HK-2 (cell line): ENCODE data around the gene BEND6.

Source experiments
- DNase-seq: peaks from one replicate; pipeline ENCODE4 v3.0.0-alpha.2; 2018; ENCODE audit not compliant: unreplicated experiment

Gene BEND6, protein sequence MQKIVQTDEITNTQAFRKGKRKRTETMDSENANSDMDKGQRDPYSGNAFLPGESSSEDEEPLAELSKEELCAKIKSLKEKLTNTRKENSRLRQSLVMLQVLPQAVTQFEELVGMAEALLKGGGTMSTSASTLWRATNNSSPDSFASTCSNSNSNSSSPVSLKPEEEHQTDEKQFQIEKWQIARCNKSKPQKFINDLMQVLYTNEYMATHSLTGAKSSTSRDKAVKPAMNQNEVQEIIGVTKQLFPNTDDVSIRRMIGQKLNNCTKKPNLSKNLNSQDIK

DNA sequence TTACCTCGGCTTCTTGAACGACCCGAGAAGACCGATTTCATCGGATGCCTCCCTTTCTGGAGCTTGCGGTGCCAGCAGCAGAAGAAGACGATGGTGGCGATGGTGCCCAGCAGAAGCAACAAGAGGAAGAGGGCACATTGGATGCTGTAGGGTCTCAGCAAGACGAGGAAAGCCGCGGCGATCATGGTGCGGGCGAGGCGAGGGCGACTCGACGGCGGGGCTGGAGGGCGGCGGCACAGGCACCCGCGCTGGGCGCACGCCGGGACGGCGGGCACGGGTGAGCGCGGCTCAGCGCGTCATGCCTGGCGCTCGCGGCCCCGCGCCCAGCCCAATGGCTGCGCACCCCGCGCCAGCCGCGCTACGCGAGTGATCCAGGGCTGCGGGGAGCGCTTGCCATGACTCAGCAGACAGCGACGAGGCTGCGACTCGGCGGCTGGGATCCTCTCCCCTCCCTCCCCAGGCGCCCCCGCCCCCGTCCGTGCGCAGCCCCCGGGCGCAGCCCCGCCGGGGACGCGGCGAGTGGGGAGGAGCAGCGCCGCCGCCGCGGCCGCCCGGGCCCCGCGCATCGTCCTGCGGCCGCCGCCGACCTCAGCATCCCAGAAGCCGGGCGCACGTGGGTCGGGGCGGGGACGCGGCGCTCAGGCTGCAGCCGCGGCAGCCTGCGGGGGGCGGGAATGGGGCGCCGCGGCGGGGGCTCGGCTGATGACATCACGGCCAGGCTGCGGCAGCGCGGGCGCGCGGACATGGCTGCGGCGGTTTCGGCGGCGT is at the start of gene BEND6:
Gene BEND6 (plus strand): TSS at position 705 of the 768 bp plus-strand sequence. CDS start 26,704 bp downstream, outside the sequence.
- DNase-seq: peak; percentile 78

DNA sequence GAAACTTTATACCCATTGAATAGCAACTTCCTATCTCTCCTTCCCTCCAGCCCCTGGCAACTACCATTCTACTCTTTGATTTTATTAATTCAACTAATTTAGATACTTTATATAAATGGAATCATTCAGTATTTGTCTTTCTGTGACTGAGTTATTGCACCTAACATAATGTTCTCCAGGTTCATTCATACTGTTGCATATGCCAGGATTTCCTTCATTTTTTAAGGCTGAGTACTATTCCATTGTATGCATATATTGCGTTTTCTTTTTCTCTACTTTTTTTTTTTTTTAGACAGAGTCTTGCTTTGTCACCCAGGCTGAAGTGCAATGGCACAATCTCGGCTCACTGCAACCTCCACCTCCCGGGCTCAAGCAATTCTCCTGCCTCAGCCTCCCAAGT is 49.5 kb upstream of the BEND6 start:
- no peak for DNase-seq

DNA sequence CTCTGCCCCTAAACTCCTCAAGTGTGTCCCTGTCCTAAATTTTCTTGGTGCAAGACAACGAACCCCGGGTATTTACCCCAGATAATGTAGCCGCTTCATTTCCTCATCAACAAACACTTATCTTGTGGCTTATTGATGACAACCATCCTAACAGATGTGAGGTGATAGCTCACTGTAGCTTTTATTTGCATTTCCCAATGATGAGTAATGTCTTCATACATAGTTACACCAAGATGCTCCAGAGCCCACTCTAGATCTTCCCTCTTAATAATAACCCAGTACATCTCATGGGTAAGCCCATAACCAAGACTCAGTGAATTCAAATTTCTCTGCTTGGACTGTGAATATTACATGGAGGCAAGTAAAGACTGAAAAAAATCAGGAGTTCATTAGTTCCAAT is 48.2 kb upstream of the BEND6 start:
- DNase-seq: no peak

DNA sequence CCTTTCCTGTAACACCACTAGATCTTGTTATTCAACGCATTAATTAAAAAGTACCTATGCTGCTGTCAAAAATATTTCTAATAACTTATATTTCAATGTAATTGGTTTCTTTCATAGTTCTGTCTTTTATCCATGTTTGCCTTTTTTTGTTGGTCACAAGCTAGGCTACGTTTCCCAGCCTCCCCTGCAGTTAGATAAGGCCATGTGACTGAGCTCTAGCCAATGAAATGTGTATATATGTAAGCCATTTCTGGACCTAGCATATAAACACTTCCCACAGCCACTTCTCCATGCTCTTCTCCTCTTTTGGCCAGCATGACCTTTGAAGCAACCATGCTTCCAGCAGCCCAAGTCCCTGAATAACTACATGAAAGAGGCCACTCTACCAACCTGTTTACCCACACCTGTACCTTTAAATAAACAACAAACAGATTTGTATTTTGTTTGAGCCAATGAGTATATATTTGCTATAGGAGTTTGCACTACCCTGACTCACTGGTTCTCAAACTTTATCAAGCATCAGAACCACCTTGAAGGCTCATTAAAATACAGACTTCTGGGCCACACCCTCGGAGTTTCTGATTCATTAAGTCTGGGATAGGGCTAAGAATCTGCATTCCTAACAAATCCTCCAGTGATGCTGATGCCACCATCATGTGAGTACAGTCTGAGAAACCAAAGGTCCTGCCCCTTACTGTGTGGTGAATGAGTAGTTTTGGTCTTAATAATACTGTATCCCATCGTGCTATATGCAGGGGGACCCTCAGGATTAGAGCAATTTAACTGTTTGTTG is 45.6 kb upstream of the BEND6 start:
- DNase-seq: no peak

DNA sequence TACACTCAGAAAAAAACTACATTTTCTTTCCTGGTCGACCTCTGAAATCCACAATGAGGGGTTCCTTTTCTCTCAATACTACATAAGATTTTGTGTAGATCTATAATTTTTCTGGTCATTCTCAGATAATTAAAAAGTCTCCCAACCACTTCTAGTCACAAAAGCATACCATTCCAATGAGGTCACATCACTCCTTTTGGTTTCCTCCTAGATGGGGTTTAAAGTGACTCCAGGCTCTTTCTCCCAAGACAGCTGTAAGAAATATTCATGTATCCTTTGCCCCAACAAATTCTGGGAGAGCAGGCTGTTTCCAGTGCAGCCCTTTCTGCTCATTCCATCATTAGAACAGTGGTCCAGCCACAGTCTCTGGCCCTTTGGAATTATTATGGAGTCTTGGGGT is 43.1 kb upstream of the BEND6 start:
- no peak for DNase-seq

DNA sequence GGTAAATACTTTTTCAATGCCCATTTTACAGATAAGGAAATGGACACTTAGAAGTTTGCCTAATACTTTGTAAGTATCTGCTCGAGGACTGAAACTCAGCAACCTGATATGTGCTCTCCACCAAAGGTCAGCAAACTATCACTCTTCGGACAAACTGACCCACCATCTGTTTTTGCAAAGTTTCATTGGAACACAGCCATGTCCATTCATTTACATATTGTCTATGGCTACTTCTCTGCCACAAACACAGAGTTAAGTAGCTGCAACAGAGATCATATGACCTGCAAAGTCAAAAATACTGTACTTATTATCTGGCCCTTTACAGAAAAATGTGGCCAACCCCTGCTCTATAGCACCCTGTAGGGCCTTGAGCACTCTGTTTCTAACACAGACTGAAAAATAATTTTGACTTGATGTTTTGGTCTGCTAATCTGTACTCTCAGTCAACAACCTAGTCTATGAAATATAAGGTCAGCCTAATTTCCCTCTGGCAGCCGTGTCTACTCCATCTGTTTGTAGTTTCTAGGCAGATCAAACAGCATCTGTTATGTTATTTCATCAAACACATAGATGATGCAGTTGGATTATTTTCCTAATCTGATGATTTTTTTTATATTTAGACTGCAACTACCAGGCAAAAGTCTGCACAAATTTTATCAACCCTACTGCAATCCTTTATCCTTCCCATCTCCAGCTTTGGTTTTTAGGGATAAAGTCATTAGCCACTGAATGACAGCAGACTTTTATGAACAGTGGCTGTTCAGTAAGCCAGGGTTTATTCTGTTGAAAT is 41.4 kb upstream of the BEND6 start:
- no peak for DNase-seq

DNA sequence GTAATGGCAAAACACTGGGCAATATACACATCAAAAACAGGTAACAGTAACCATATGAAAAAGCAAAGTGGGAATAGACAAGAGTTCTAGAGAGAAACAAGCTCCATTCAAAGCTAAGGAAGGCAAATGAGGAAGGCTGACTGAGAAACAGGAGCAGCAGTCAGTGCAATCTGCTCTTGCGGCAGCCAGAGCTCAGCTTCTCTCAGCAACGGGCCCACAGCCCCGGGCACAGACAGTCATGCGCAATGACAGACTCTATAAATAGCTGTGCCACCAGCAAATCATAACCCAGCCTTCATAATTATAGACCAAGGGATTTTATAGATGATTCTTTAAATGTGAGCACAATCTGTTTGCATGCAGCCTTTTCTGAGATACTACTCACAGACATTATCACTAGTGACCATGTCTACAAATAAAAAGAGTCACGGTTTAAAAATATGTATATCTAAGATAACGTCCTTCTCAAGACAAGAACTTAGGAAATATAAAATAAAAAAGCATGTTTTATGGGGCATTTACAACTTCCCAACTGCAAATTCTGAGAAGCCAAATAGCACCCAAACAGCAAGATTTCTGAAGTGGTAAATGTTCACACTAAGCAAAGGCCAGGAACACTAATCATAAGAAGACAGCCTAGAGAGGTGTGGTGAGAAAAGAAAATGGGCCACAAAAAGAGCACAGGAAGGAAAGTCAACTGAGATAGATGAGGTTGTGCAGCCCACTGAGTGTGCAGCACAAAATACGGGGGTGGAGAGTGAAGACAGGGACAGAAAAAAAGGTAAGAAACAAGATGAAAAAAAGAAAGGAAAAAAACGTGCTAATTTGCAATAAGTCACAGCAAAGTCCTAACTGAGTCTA is 39.9 kb upstream of the BEND6 start:
- DNase-seq: no peak

DNA sequence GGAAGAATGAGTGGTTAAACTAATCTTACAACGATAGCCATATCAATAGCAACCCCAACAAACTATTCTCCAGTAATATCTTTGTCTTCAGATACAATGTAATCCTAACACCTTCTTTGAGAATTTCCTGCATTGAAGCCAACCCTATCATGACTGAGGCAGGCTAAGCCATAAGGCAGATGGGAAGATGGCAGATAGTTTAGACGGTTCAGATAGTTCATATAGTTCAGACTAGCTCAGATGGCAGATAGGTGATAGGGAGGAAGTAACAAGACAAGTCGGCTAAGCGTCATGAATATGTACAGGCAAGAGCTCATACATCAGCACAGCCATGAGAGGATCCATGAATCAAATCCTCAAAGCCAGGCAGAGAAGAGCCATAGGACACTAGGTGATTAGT is 39.1 kb upstream of the BEND6 start:
- DNase-seq: no peak

DNA sequence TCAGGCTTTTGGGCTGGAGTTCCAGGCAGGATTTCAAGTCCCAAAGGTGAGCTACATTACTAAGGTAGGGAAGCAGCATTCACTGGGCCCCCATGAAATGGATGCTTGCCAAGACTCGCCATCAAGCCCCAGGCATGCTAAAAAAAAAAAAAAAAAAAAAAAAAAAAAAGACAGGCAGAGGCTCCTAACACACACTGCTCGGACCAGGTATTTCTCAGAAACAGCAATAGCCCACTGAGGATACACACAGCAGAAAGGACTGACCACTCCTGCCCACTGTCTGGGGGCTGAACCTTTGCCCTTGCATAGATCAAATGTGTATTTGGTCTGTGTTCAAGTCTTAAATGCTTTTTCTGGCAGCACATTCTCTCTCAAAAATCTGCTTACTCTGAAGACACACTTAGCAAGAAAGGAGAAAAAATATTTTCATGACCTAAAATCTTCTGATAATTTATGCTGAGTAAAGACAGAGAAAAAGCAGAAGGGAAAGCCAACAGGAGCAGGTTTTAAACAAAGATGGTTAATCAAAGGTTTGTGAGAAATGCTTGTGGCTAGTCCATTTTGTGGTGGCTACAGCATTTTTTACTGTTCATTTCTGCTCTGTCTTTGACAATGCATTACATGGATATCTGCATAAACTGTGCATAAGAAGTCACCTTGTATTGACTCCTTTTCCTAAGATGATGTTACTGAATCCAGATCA is 37.9 kb upstream of the BEND6 start:
- no peak for DNase-seq

DNA sequence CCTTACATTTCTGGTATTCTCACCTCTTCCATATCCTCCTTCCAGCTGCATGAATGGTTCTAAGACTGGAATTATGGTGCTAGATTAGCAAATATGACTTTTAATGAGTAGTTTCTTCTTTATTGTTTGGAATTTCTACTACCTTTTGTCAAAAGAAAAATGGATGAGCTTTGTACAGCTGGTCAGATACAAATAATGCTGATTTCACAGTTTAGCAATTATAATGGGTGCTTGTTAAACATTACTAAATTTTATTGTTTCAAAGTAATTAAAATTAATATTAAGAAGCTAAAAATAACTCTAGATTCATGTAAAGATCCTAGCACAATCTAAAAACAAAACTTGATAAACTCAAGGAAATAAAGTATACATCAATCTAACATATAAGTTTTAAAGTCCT is 32.3 kb upstream of the BEND6 start:
- DNase-seq: no peak

DNA sequence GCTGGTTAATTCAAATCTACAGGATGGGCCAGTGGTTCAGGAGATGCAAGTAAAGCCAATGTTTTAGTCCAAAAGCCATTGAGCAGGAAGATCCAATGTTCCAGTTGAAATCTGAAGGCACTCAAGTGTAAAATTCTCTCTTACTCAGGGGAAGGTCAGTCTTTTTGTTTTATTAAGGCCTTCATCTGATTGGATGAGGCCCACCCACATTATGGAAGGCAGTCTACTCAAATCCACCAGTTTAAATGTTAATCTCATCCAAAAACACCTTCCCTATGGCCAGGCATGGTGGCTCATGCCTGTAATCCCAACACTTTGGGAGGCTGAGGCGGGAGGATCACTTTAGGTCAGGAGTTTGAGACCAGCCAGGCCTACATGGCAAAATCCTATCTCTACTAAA is 31.3 kb upstream of the BEND6 start:
- DNase-seq: no peak

DNA sequence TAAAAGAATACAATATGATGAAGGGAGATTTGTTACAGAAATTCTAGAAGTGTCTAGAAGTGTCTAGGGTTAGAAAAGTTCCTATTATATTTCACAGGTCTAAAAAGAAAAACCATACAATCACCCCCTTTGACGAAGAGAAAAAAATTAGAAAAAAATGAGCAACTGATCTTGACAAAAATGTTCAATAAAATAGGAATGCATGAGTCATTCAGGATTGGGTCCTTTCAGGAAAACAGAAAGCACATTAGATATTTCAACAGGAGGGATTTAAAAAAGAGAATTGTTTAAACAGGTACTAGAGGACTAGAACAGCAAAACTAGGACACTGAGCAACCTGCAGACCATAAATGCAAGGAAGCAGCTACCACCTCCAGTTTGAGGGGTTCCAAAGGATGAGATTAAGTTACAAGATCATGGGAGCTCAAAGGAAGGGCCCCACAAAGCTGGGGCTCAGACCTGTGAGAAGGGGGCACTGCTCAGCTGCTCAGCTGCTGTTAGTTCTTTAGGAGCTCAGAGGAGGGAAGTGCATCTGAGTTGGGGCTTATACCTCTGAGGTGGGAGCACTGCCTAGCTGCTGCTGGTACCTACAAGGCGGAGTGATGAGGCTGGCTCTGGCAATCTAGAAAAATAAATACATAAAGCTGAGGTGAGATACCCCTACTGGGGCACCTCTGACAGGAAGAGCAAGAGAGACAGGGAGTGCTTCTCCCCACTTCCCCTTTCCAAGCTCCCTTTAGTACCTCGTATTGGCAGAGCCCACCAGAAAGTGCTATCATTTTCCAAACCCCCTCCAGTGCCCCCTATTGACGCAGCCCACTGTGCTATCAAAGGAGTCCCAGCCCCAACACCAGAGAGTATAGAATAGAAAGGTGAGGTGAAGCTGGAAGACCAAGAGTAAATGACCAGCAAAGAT is 27.1 kb upstream of the BEND6 start:
- no peak for DNase-seq

DNA sequence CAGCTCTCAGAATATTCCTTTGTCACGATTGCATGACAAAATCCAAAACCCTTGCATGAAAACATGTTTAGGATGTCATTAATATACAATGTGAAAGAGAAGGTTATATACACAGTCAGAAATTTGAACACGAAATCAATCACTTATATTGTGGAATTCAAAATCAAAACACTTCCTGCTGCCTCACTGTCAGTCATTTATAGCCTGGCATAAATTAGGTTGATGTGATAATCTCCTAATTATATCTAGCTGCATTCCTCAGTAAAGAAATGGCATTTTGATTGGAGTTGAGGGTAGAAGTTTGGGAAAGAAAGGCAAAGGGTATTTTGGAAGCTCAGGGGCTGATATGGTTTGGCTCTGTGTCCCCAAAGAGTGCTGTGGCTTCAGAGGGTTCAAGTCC is 24.1 kb upstream of the BEND6 start:
- no peak for DNase-seq

DNA sequence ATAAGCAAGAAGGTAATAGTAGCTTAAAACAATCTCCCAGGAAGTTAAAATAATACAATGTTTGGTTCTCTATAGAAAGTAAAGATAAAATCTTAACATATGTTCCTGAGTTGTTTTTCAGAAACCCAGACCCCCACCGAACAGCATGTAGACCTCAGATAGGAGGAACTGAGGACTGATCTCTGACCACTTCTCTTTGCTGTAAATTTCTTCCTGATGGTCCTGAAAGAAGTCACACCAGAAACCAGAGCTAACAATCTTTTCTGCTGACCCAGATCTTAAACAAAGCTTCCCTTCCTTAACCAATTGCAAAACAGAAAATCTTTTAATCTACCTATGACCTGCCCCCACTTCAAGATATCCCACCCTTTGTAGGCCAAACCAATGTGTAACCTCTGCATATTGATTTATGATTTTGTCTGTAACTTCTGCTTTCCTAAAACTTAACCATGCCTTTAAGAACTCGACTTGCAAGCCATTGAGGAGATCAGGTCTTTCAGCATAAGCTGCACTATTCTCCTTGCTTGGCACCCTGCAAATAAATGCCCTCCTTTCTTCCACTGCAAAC is 21.9 kb upstream of the BEND6 start:
- no peak for DNase-seq

DNA sequence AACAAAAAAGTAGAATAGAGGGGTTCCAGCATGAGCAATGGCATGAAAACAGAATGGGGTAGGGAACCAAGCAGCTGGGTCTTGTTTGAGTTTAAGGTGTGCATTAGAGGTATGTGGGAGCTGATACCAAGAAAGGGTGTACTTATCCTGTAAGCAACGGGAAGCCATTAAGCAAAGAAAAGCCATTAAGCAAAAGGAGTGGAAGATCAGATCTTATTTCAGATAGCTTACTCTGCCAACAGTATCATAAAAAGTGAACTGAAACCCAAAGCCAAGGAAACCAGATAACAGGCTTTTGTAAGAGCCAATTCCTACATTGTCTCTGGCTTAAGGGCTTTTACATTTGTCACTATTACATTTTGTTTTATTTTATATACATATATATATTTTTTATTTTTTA is 21.3 kb upstream of the BEND6 start:
- no peak for DNase-seq

DNA sequence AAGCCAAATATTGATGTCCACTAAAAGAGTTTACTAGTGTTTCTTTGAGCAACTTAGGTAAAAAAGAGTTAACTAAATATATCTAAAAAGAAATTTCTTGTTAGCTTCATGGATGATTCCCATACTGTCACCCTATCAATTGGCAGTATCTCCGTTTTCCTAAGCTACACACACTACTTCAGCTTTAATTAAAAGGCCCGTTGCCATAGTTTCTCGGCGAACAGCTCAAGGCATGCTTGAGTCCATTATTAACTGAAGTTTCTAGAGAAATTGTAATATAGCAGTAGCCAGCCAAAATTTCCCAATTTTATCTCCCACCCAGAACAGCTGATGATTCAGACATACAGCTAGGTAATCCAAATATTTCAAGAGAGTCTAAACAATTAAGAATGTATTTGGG is 20.0 kb upstream of the BEND6 start:
- DNase-seq: no peak

DNA sequence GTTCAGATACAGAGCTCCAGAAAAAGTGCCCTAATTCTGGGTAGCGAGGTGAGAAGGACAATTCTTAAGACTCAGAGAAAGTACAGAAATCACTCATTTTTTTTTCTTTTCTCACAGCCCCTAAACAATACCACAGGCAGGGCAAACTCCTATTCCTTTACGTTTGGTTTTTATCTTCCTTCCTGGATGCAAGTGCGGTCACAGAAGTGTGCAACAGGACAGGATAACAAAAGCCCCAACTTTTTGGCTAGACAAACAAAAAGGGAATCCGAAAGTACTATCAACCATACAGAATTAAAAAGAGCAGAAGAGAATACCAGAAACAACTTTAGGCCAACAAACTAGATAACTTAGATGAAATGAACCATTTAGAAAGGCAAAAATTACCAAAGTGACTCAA is 18.4 kb upstream of the BEND6 start:
- DNase-seq: no peak

DNA sequence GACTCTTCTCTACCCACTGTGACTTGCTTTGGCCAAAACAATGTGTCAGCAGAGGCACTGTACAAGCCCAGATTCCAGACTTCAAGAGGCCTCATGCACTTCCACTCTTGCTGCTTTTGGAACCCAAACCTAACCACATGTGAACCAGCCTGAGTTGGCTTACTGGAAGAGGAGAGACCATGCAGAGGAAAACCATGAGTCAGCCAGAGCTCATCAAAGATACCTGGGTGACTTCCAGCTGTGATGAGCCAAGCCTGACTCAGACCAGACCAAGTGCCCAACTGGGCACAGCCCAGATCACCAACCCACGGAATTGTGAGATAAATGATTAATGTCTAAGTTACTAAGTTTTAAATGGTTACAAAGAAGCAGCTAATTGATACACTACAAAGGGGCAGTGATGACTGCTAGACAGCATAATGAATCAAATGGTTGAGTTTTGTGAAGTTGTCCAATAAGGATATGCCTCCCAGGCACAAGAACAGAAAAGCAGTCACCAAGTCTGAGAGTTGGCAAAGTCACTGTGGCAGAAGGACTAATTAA is 16.2 kb upstream of the BEND6 start:
- DNase-seq: peak; percentile 89

DNA sequence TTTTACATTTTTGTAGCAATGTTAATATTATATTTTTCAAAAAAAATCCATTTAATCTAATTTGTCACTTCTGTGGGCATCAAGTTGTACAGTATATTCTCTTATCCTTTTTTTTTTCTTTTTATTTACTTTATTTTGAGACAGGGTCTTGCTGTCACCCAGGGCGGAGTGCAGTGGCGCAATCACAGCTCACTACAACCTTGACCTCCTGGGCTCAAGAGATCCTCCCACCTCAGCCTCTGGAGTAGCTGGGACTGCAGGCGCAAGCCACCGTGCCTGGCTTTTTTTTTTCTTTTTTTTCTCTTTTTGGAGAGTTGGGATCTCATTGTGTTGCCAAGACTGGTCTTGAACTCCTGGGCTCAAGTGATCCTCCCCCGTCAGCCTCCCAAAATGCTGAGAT is 14.4 kb upstream of the BEND6 start:
- no peak for DNase-seq
